HG03432 (cell line): ENCODE results near the gene USP17L30.
"Not testable (repeated sequence)": the region's sequence is repeated elsewhere in the genome, so short reads cannot be mapped to it uniquely, and the experiment has no call there.

Experiments used
- ATAC-seq: cut with Tn5 transposase; IDR thresholded peaks from one replicate; pipeline ENCODE4 v1.9.1; 2021; ENCODE audit warnings: mild to moderate bottlenecking, moderate library complexity; ENCODE audit not compliant: unreplicated experiment

Gene USP17L30, protein sequence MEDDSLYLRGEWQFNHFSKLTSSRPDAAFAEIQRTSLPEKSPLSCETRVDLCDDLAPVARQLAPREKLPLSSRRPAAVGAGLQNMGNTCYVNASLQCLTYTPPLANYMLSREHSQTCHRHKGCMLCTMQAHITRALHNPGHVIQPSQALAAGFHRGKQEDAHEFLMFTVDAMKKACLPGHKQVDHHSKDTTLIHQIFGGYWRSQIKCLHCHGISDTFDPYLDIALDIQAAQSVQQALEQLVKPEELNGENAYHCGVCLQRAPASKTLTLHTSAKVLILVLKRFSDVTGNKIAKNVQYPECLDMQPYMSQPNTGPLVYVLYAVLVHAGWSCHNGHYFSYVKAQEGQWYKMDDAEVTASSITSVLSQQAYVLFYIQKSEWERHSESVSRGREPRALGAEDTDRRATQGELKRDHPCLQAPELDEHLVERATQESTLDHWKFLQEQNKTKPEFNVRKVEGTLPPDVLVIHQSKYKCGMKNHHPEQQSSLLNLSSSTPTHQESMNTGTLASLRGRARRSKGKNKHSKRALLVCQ

DNA sequence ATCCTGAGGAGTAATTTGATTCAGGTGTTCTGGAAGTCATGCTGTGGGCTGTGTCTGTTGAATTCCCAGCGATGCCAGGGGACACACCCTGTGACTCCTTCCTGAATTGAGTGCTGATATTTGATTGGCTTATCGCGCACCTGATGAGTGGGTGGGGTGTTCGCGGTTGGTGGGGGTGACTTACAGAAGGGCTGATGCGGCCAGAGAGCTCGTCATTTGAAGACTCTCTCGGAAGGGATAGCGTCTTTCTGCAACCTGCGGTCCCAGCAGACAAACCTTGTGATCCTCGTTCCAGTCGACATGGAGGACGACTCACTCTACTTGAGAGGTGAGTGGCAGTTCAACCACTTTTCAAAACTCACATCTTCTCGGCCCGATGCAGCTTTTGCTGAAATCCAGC, at the start of gene USP17L30:
USP17L30 (plus strand) TSS at position 301 of the 400 bp plus-strand sequence; CDS start at position 301, 0 bp downstream.
- ATAC-seq, result not testable (repeated sequence)

DNA sequence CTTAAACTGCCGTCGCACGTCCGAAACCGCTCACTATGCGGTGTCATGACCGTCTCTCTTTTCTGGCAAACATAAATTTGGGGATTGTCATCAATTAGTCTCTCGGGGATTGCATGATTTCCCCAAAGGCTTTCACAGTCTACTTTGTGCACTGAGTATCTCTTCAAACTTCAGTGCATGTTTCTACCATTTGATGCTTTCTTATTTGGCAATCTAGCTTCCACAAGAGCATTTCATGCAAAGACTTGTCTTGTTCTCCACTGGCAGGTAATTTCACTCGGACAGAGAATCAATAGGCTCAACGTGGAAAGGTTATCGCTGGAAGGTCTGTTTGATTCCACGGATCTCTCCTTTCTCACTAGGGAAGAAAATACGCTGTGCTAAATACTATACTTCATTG, 38.7 kb upstream of the USP17L30 start:
- not testable (repeated sequence) for ATAC-seq

DNA sequence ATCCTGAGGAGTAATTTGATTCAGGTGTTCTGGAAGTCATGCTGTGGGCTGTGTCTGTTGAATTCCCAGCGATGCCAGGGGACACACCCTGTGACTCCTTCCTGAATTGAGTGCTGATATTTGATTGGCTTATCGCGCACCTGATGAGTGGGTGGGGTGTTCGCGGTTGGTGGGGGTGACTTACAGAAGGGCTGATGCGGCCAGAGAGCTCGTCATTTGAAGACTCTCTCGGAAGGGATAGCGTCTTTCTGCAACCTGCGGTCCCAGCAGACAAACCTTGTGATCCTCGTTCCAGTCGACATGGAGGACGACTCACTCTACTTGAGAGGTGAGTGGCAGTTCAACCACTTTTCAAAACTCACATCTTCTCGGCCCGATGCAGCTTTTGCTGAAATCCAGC, 38.1 kb upstream of the USP17L30 start, which contains the start of gene USP17L24:
USP17L24 (plus strand) TSS at position 301 of the 400 bp plus-strand sequence; CDS start at position 301, 0 bp downstream.
- not testable (repeated sequence) for ATAC-seq

DNA sequence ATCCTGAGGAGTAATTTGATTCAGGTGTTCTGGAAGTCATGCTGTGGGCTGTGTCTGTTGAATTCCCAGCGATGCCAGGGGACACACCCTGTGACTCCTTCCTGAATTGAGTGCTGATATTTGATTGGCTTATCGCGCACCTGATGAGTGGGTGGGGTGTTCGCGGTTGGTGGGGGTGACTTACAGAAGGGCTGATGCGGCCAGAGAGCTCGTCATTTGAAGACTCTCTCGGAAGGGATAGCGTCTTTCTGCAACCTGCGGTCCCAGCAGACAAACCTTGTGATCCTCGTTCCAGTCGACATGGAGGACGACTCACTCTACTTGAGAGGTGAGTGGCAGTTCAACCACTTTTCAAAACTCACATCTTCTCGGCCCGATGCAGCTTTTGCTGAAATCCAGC, 33.3 kb upstream of the USP17L30 start, which contains the start of gene USP17L25:
USP17L25 (plus strand) TSS at position 301 of the 400 bp plus-strand sequence; CDS start at position 301, 0 bp downstream.
- not testable (repeated sequence) for ATAC-seq

DNA sequence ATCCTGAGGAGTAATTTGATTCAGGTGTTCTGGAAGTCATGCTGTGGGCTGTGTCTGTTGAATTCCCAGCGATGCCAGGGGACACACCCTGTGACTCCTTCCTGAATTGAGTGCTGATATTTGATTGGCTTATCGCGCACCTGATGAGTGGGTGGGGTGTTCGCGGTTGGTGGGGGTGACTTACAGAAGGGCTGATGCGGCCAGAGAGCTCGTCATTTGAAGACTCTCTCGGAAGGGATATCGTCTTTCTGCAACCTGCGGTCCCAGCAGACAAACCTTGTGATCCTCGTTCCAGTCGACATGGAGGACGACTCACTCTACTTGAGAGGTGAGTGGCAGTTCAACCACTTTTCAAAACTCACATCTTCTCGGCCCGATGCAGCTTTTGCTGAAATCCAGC, 28.6 kb upstream of the USP17L30 start, which contains the start of gene USP17L26:
USP17L26 (plus strand) TSS at position 301 of the 400 bp plus-strand sequence; CDS start at position 301, 0 bp downstream.
- ATAC-seq, result not testable (repeated sequence)

DNA sequence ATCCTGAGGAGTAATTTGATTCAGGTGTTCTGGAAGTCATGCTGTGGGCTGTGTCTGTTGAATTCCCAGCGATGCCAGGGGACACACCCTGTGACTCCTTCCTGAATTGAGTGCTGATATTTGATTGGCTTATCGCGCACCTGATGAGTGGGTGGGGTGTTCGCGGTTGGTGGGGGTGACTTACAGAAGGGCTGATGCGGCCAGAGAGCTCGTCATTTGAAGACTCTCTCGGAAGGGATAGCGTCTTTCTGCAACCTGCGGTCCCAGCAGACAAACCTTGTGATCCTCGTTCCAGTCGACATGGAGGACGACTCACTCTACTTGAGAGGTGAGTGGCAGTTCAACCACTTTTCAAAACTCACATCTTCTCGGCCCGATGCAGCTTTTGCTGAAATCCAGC, 23.8 kb upstream of the USP17L30 start, which contains the start of gene USP17L5:
USP17L5 (plus strand) TSS at position 301 of the 400 bp plus-strand sequence; CDS start at position 301, 0 bp downstream.
- ATAC-seq, result not testable (repeated sequence)

DNA sequence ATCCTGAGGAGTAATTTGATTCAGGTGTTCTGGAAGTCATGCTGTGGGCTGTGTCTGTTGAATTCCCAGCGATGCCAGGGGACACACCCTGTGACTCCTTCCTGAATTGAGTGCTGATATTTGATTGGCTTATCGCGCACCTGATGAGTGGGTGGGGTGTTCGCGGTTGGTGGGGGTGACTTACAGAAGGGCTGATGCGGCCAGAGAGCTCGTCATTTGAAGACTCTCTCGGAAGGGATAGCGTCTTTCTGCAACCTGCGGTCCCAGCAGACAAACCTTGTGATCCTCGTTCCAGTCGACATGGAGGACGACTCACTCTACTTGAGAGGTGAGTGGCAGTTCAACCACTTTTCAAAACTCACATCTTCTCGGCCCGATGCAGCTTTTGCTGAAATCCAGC, 19.1 kb upstream of the USP17L30 start, which contains the start of gene USP17L27:
USP17L27 (plus strand) TSS at position 301 of the 400 bp plus-strand sequence; CDS start at position 301, 0 bp downstream.
- ATAC-seq, result not testable (repeated sequence)

DNA sequence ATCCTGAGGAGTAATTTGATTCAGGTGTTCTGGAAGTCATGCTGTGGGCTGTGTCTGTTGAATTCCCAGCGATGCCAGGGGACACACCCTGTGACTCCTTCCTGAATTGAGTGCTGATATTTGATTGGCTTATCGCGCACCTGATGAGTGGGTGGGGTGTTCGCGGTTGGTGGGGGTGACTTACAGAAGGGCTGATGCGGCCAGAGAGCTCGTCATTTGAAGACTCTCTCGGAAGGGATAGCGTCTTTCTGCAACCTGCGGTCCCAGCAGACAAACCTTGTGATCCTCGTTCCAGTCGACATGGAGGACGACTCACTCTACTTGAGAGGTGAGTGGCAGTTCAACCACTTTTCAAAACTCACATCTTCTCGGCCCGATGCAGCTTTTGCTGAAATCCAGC, 14.3 kb upstream of the USP17L30 start, which contains the start of gene USP17L28:
USP17L28 (plus strand) TSS at position 301 of the 400 bp plus-strand sequence; CDS start at position 301, 0 bp downstream.
- ATAC-seq, result not testable (repeated sequence)

DNA sequence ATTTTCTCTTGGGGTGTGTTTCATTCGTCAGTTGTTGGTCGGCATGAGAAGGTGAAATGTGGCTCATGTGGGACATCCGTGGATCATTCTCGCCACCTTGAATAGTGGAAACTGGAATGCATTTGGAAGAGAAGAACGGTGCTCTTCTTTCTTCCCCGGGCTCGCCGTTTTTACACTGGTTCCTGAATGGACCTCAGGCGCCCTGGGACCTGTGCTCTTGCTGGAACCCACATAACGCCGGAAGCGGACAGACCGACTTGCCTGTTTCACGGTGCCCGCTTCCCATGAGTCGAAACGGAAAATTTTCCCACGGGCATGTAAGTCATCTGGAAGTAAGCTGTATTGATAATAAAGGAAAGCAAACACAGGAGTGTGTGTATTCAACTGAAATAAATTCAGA, 12.1 kb upstream of the USP17L30 start:
- not testable (repeated sequence) for ATAC-seq

DNA sequence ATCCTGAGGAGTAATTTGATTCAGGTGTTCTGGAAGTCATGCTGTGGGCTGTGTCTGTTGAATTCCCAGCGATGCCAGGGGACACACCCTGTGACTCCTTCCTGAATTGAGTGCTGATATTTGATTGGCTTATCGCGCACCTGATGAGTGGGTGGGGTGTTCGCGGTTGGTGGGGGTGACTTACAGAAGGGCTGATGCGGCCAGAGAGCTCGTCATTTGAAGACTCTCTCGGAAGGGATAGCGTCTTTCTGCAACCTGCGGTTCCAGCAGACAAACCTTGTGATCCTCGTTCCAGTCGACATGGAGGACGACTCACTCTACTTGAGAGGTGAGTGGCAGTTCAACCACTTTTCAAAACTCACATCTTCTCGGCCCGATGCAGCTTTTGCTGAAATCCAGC, 9.6 kb upstream of the USP17L30 start, which contains the start of gene USP17L29:
USP17L29 (plus strand) TSS at position 301 of the 400 bp plus-strand sequence; CDS start at position 301, 0 bp downstream.
- not testable (repeated sequence) for ATAC-seq

DNA sequence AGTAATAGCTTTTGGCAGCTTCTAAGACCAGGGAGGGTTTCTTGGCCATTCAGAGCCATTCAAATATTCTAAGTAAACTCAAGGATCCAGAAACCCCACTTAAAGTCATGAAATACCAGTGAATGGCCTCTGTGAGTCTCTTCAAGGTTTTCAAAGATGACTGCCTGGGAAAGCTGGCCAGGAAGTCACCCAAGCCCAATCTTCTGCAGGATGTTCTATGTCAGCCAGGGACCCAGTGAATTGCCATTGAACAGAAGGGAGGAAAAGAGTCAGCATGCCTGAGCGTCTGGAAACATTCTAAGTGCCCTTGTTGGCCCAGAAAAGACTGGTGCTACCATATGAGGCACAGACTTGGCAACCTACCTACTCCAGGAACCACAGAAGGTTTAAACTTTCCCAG, 17.0 kb downstream of the USP17L30 start:
- not testable (repeated sequence) for ATAC-seq

DNA sequence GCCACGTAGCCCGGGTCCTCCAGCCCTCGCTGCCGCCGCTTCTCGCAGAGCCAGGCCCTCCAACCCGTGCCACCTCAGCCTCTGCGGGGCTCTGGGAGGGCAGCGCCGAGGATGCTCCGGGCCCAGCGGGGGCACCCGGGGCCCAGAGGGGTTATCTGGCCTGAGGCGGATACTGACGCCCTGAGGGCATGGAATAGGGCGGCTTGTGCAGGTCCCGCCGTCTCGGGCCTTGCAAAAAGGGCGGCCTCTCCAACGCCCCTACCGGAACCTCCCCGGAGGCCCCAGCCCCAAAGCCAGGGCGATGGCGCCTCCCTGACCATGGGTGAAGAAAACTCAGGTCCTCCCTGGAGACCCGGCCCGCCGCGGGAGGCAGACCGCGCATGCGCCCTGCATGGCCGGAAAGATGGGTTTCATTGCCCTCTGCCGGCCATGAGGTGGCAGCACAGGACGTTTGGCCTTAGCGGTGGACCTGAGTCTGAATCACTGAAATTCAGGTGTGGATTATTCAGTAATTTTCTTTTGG, 18.1 kb downstream of the USP17L30 start:
- not testable (repeated sequence) for ATAC-seq

DNA sequence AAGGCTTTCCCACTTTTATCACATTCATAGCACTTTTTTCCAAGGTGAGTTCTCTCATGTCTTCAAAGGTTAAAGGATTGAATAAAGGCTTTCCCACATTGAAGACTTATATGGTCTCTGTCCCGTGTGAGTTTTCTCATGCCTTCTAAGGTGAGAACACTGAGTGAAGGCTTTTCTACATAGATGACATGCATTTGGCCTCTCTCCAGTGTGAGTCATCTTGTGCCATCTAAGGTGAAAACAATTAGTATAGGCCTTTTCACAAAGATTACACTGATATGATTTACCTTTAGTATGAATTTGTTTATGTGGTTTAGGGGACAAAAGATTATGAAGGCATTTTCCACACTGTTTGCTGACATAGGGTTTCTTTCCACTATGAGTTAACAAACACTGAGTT, 21.2 kb downstream of the USP17L30 start:
- no peak for ATAC-seq

DNA sequence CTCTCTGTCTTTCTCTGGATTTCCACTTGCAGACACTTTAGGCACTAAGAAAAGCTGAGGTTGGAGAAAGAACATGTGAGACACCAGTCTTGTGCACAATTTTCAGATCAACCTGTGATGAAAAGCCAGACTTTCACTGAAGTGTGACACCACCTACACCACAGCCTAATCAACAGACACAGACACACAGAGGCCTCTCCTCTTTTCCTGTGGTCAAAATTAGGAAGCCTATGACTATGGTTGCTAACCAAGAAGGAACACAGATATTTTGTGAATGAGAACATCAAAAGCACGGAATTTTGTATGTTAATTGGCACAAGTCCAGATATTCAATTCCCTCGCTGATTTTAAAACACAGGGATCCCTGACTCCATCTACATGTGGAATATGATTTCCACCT, 26.1 kb downstream of the USP17L30 start:
- not testable (repeated sequence) for ATAC-seq

DNA sequence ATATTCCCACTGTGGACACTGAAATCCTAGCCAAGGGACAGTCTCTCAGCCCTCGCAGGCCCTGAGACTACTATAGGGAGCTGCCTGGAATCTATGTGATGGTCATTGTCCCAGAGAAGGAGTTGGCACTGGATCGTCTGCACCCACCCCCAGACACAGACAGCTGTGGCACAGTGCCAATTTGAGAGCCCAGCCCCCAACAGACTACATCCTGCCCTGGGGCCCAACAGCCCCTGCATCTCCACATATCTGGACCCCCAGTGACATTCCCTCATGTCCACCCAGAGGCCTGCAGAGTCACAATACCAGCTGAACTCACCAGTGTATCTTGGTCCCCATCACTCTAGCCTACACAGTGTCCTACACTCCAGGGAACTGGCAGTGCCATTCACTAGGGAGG, 42.8 kb downstream of the USP17L30 start:
- ATAC-seq, result not testable (repeated sequence)

DNA sequence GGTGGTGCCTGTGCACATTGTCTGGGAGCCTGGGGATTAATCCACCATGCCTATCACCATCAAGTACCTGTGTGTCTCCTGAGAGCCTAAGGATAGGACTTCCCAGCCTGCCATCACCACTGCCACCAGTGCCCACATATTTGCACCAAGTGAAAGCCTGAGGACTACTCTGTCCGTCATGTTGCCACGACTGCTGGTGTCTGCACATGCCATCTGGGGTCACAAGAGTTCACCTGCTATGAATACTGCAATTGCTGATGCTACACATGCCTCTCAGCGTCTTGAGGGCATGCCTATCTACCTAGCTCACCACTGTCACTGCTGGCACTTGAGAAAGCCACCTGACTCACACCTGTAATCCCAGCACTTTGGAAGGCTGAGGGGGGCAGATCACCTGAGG, 43.6 kb downstream of the USP17L30 start:
- not testable (repeated sequence) for ATAC-seq

DNA sequence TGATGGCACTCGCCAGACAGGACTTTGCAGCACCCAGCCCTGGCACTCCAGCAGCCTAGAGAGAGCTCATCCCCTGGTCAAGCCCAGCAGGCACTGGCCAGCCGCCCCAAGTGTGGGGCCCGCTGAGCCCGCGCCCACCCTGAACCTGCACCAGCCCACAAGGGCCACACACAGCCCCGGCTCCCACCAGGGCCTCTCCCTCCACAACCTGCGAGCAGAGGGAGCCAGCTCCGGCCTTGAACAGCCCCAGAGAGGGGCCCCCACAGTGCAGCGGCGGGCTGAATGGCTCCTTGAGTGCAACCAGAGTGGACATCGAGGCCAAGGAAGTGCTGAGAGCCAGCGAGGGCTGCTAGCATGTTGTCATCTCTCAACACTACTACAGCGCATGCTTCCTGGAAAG, 46.9 kb downstream of the USP17L30 start:
- no peak for ATAC-seq
